ENCODE data around the gene SOX18. TPM values are rescaled to one million over a fixed set of nuclear protein-coding genes. Genes with fewer than 3 reads are reported as not detected.

SOX18 gene
- total and polyA plus RNA-seq, 2 of the 13 experiments (the other 11 are each of a cell fraction or from before 2014, with no cell fraction given), result 1.6 to 1.9 TPM

DNA sequence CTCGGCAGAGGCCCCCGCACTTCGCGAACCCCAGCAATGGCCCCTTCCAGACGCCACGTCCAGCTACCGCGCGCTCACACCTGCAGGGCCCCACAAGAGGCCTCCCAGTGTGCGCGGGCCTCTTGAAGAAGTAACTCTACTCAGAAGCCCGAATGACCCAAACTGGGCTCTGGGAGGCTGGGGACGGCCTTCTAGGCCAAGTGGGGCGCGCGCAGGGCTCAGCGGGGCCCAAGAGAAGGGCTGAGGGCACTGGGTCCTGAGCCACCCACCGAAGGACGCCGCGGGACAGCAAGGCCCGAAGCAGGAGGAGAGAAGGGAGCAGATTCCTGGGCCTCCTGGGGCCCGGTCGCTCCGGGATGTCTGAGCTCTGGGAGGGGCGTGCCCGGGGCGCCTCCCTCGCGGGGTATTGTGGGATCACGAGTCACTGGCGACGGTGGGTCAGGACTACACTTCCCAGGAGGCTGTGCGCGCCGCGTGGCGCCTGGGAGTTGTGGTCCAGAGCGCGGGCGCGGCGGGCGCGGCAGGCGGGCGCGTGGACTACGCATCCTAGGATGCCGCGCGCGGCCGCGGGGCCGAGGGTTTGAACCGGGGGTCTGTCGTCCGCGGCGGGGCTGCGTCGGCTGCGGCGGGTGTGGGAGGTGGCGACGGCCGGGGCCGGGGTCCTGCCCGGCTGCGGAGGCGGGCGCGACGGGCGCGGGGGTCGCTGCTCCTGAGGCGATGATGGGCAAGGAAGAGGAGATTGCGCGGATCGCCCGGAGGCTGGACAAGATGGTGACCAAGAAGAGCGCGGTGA lies 13.4 kb upstream of the SOX18 start, which contains the start of gene TCEA2 (continued):
- TF ChIP-seq, protein P1, sequence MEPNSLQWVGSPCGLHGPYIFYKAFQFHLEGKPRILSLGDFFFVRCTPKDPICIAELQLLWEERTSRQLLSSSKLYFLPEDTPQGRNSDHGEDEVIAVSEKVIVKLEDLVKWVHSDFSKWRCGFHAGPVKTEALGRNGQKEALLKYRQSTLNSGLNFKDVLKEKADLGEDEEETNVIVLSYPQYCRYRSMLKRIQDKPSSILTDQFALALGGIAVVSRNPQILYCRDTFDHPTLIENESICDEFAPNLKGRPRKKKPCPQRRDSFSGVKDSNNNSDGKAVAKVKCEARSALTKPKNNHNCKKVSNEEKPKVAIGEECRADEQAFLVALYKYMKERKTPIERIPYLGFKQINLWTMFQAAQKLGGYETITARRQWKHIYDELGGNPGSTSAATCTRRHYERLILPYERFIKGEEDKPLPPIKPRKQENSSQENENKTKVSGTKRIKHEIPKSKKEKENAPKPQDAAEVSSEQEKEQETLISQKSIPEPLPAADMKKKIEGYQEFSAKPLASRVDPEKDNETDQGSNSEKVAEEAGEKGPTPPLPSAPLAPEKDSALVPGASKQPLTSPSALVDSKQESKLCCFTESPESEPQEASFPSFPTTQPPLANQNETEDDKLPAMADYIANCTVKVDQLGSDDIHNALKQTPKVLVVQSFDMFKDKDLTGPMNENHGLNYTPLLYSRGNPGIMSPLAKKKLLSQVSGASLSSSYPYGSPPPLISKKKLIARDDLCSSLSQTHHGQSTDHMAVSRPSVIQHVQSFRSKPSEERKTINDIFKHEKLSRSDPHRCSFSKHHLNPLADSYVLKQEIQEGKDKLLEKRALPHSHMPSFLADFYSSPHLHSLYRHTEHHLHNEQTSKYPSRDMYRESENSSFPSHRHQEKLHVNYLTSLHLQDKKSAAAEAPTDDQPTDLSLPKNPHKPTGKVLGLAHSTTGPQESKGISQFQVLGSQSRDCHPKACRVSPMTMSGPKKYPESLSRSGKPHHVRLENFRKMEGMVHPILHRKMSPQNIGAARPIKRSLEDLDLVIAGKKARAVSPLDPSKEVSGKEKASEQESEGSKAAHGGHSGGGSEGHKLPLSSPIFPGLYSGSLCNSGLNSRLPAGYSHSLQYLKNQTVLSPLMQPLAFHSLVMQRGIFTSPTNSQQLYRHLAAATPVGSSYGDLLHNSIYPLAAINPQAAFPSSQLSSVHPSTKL (CRISPR knock-in tag; IDR thresholded peaks at IDR 0.05), result peak; percentile 60
- TF ChIP-seq ZMYM4 (CRISPR knock-in tag; IDR thresholded peaks at IDR 0.05), result peak; percentile 52; the same call in 1 of the 2 replicates
- peak; percentile 94 for TF ChIP-seq ZNF703 (CRISPR knock-in tag; IDR thresholded peaks at IDR 0.05; ENCODE audit: borderline replicate concordance)
- TF ChIP-seq, protein P2, sequence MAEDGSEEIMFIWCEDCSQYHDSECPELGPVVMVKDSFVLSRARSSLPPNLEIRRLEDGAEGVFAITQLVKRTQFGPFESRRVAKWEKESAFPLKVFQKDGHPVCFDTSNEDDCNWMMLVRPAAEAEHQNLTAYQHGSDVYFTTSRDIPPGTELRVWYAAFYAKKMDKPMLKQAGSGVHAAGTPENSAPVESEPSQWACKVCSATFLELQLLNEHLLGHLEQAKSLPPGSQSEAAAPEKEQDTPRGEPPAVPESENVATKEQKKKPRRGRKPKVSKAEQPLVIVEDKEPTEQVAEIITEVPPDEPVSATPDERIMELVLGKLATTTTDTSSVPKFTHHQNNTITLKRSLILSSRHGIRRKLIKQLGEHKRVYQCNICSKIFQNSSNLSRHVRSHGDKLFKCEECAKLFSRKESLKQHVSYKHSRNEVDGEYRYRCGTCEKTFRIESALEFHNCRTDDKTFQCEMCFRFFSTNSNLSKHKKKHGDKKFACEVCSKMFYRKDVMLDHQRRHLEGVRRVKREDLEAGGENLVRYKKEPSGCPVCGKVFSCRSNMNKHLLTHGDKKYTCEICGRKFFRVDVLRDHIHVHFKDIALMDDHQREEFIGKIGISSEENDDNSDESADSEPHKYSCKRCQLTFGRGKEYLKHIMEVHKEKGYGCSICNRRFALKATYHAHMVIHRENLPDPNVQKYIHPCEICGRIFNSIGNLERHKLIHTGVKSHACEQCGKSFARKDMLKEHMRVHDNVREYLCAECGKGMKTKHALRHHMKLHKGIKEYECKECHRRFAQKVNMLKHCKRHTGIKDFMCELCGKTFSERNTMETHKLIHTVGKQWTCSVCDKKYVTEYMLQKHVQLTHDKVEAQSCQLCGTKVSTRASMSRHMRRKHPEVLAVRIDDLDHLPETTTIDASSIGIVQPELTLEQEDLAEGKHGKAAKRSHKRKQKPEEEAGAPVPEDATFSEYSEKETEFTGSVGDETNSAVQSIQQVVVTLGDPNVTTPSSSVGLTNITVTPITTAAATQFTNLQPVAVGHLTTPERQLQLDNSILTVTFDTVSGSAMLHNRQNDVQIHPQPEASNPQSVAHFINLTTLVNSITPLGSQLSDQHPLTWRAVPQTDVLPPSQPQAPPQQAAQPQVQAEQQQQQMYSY (CRISPR knock-in tag; IDR thresholded peaks at IDR 0.05), result peak; percentile 62; the same call in 1 of the 2 replicates
- TF ChIP-seq PRPF4 (IDR thresholded peaks at IDR 0.05; ENCODE audit: low read depth, low read length, poor library complexity, severe bottlenecking), result no peak
- TF ChIP-seq, protein P3, sequence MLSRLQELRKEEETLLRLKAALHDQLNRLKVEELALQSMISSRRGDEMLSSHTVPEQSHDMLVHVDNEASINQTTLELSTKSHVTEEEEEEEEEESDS (CRISPR knock-in tag; IDR thresholded peaks at IDR 0.05; ENCODE audit: borderline replicate concordance), result no peak
- TF ChIP-seq FOXM1 (CRISPR knock-in tag; IDR thresholded peaks at IDR 0.05), result no peak; the same call in 1 of the 2 replicates
- peak; percentile 1; the same call in 1 of the 2 replicates for TF ChIP-seq GFI1 (CRISPR knock-in tag; IDR thresholded peaks at IDR 0.05; ENCODE audit: borderline replicate concordance)
- TF ChIP-seq, protein P4, sequence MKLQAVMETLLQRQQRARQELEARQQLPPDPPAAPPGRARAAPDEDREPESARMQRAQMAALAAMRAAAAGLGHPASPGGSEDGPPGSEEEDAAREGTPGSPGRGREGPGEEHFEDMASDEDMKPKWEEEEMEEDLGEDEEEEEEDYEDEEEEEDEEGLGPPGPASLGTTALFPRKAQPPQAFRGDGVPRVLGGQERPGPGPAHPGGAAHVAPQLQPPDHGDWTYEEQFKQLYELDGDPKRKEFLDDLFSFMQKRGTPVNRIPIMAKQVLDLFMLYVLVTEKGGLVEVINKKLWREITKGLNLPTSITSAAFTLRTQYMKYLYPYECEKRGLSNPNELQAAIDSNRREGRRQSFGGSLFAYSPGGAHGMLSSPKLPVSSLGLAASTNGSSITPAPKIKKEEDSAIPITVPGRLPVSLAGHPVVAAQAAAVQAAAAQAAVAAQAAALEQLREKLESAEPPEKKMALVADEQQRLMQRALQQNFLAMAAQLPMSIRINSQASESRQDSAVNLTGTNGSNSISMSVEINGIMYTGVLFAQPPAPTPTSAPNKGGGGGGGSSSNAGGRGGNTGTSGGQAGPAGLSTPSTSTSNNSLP (IDR thresholded peaks at IDR 0.05; ENCODE audit: low read depth, low read length), result peak; percentile 42; the same call in 1 of the 2 replicates
- TF ChIP-seq, protein P5, sequence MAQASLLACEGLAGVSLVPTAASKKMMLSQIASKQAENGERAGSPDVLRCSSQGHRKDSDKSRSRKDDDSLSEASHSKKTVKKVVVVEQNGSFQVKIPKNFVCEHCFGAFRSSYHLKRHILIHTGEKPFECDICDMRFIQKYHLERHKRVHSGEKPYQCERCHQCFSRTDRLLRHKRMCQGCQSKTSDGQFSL (CRISPR knock-in tag; IDR thresholded peaks at IDR 0.05), result 0 out of 2 replicates have a peak, but pooled peaks have one; percentile 56
- TF ChIP-seq, protein P6, sequence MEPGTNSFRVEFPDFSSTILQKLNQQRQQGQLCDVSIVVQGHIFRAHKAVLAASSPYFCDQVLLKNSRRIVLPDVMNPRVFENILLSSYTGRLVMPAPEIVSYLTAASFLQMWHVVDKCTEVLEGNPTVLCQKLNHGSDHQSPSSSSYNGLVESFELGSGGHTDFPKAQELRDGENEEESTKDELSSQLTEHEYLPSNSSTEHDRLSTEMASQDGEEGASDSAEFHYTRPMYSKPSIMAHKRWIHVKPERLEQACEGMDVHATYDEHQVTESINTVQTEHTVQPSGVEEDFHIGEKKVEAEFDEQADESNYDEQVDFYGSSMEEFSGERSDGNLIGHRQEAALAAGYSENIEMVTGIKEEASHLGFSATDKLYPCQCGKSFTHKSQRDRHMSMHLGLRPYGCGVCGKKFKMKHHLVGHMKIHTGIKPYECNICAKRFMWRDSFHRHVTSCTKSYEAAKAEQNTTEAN (CRISPR knock-in tag; conservative IDR thresholded peaks at IDR 0.05), result peak; percentile 61; the same call in 1 of the 2 replicates
- no peak for TF ChIP-seq TRIM24 (CRISPR knock-in tag; IDR thresholded peaks at IDR 0.05)
- TF ChIP-seq ZNF777 (CRISPR knock-in tag; IDR thresholded peaks at IDR 0.05), result peak; percentile 55; the same call in 1 of the 2 replicates
- TF ChIP-seq ZKSCAN8 (CRISPR knock-in tag; IDR thresholded peaks at IDR 0.05; ENCODE audit: borderline replicate concordance), result peak; percentile 69
- TF ChIP-seq ZFP41 (CRISPR knock-in tag; IDR thresholded peaks at IDR 0.05; ENCODE audit: borderline replicate concordance), result peak; percentile 91
- peak; percentile 98 for TF ChIP-seq KDM2A (CRISPR knock-in tag; IDR thresholded peaks at IDR 0.05; ENCODE audit: borderline replicate concordance, low read depth)

All from HepG2 (cell line).